ENCODE data around the gene SLC39A11. TPM values are rescaled to one million over a fixed set of nuclear protein-coding genes. Genes with fewer than 3 reads are reported as not detected.
A peak's percentile ranks its signal among the peaks of the same experiment; 100 is the strongest.

The SLC39A11 gene
- polyA plus RNA-seq, 3 donors: 16.6 to 27.9 (median 26.6) TPM

GRCh38 chr17:73069841-73070240 is 22.6 kb downstream of the SLC39A11 start:
- Histone ChIP-seq H3K27ac (ENCODE audit: low read depth in 1 of 2, low read length in 2 of 2) (no peak overlapping the region), H4K20me1 (ENCODE audit: insufficient read depth, low read length) (peaks cover 30% of the 10 kb centered on the region), H3K36me3 (replicated peaks in 1 of 2; ENCODE audit: control insufficient read depth in 1 of 2, insufficient read depth in 2 of 2, low read length in 2 of 2) (peaks cover 4 to 69% of the 10 kb centered on the region in 2 donors), H3K4me1 (ENCODE audit: control insufficient read depth in 1 of 2, insufficient read depth in 2 of 2, low read length in 2 of 2) (peaks cover 37 to 44% of the 10 kb centered on the region in 2 donors), H3K9ac (ENCODE audit: insufficient read depth, low read length, poor library complexity, severe bottlenecking) (no peak overlapping the region), H3K9me3 (replicated peaks in 1 of 2; ENCODE audit: control insufficient read depth in 1 of 2, insufficient read depth in 1 of 2, low read length in 2 of 2) (no peaks in the 10 kb centered on the region), H3K27me3 (ENCODE audit: control insufficient read depth in 2 of 2, insufficient read depth in 2 of 2, low read length in 2 of 2) (no peaks in the 10 kb centered on the region), H3K4me3 (replicated peaks in 1 of 3; ENCODE audit: low read depth in 2 of 3, low read length in 3 of 3) (no peak overlapping the region), H2AFZ (ENCODE audit: insufficient read depth, low read depth, low read length, poor library complexity, severe bottlenecking) (no peak overlapping the region), H3K4me2 (replicated peaks; ENCODE audit: extremely low read depth, low read length, poor library complexity, severe bottlenecking) (no peak overlapping the region), H3K79me2 (ENCODE audit: insufficient read depth, low read length) (peaks cover 81% of the 10 kb centered on the region)
- Mint-ChIP-seq H3K27me3 (ENCODE audit: low read depth in 3 of 3) (peaks cover 0 to 4% (median 0%) of the 10 kb centered on the region in 3 donors), H3K9me3 (no peaks in the 10 kb centered on the region), H3K4me1 (peaks cover 81% of the 10 kb centered on the region), H3K36me3 (peaks cover 42 to 68% of the 10 kb centered on the region in 2 donors), H3K27ac (peak overlapping the region in 2 of 7 donors; percentile 1 to 34), H3K4me3 (no peak overlapping the region)
- TF ChIP-seq CTCF (IDR thresholded peaks at IDR 0.05): no peak
- intact Hi-C loops (cut with micrococcal nuclease): no loop called here
- 90% methylated on average over 3 of the region's 3 CpGs for WGBS (ENCODE audit: insufficient coverage)
- no peak for DNase-seq

GRCh38 chr17:73069164-73069770 is 23.2 kb downstream of the SLC39A11 start:
- intact Hi-C loops (cut with micrococcal nuclease): no loop called here
- Histone ChIP-seq H4K20me1 (ENCODE audit: insufficient read depth, low read length) (peaks cover 36% of the 10 kb centered on the region), H3K9ac (ENCODE audit: insufficient read depth, low read length, poor library complexity, severe bottlenecking) (no peak overlapping the region), H3K27ac (ENCODE audit: low read depth in 1 of 2, low read length in 2 of 2) (peak overlapping the region in 1 of 2 donors; percentile 63), H2AFZ (ENCODE audit: insufficient read depth, low read depth, low read length, poor library complexity, severe bottlenecking) (no peak overlapping the region), H3K4me1 (ENCODE audit: control insufficient read depth in 1 of 2, insufficient read depth in 2 of 2, low read length in 2 of 2) (peaks cover 42 to 49% of the 10 kb centered on the region in 2 donors), H3K4me2 (replicated peaks; ENCODE audit: extremely low read depth, low read length, poor library complexity, severe bottlenecking) (no peak overlapping the region), H3K9me3 (replicated peaks in 1 of 2; ENCODE audit: control insufficient read depth in 1 of 2, insufficient read depth in 1 of 2, low read length in 2 of 2) (no peaks in the 10 kb centered on the region), H3K36me3 (replicated peaks in 1 of 2; ENCODE audit: control insufficient read depth in 1 of 2, insufficient read depth in 2 of 2, low read length in 2 of 2) (peaks cover 4 to 65% of the 10 kb centered on the region in 2 donors), H3K4me3 (replicated peaks in 1 of 3; ENCODE audit: low read depth in 2 of 3, low read length in 3 of 3) (no peak overlapping the region), H3K27me3 (ENCODE audit: control insufficient read depth in 2 of 2, insufficient read depth in 2 of 2, low read length in 2 of 2) (no peaks in the 10 kb centered on the region), H3K79me2 (ENCODE audit: insufficient read depth, low read length) (peaks cover 87% of the 10 kb centered on the region)
- Mint-ChIP-seq H3K9me3 (no peaks in the 10 kb centered on the region), H3K27me3 (ENCODE audit: low read depth in 3 of 3) (peaks cover 0 to 4% (median 0%) of the 10 kb centered on the region in 3 donors), H3K4me1 (peaks cover 81% of the 10 kb centered on the region), H3K36me3 (peaks cover 42 to 71% of the 10 kb centered on the region in 2 donors), H3K4me3 (no peak overlapping the region), H3K27ac (peak overlapping the region in 4 of 7 donors; percentile 1 to 85 (median 80))
- WGBS (ENCODE audit: insufficient coverage): 83% methylated on average over 3 of the region's 5 CpGs
- no peak for TF ChIP-seq CTCF (IDR thresholded peaks at IDR 0.05)
- no peak for DNase-seq
